ENCODE data around the gene ARHGDIG.

ARHGDIG gene

GRCh38 chr16:290681-291405, 10.5 kb downstream of the ARHGDIG start:
- Histone ChIP-seq H3K27me3 (ENCODE audit: insufficient read depth, poor library complexity, severe bottlenecking) (no peaks in the 10 kb centered on the region), H3K4me3 (replicated peaks; ENCODE audit: insufficient read depth, low read length) (no peak overlapping the region), H3K27ac (replicated peaks) (no peak overlapping the region)
- DNase-seq (ENCODE audit: low read depth in 1 of 2, low spot score in 1 of 2): no peak
- TF ChIP-seq CTCF (IDR thresholded peaks at IDR 0.05; ENCODE audit: insufficient read depth, low read length) (no peak), SPI1 (IDR thresholded peaks at IDR 0.05; ENCODE audit: borderline replicate concordance, low read depth) (no peak), POLR2AphosphoS5 (IDR thresholded peaks at IDR 0.05; ENCODE audit: low read depth) (no peak), REST (IDR thresholded peaks at IDR 0.05; ENCODE audit: insufficient replicate concordance, low read depth) (no peak), GABPA (IDR thresholded peaks at IDR 0.05; ENCODE audit: low read depth) (no peak)

- no peak for TF ChIP-seq REST (IDR thresholded peaks at IDR 0.05; ENCODE audit: insufficient replicate concordance, low read depth)
- TF ChIP-seq POLR2AphosphoS5 (IDR thresholded peaks at IDR 0.05; ENCODE audit: low read depth): no peak
- no peak for TF ChIP-seq CTCF (IDR thresholded peaks at IDR 0.05; ENCODE audit: insufficient read depth, low read length)
- TF ChIP-seq GABPA (IDR thresholded peaks at IDR 0.05; ENCODE audit: low read depth): no peak
- TF ChIP-seq SPI1 (IDR thresholded peaks at IDR 0.05; ENCODE audit: borderline replicate concordance, low read depth): no peak
- Histone ChIP-seq H3K27ac (replicated peaks) (no peak overlapping the region), H3K4me3 (replicated peaks; ENCODE audit: insufficient read depth, low read length) (no peak overlapping the region), H3K27me3 (ENCODE audit: insufficient read depth, poor library complexity, severe bottlenecking) (no peaks in the 10 kb centered on the region)
- DNase-seq (ENCODE audit: low read depth in 1 of 2, low spot score in 1 of 2): no peak
Measured at GRCh38 chr16:291539-291938, 11.1 kb downstream of the ARHGDIG start.

GRCh38 chr16:293043-293775, 12.8 kb downstream of the ARHGDIG start:
- TF ChIP-seq SPI1 (IDR thresholded peaks at IDR 0.05; ENCODE audit: borderline replicate concordance, low read depth) (no peak), GABPA (IDR thresholded peaks at IDR 0.05; ENCODE audit: low read depth) (no peak), POLR2AphosphoS5 (IDR thresholded peaks at IDR 0.05; ENCODE audit: low read depth) (no peak), REST (IDR thresholded peaks at IDR 0.05; ENCODE audit: insufficient replicate concordance, low read depth) (no peak), CTCF (IDR thresholded peaks at IDR 0.05; ENCODE audit: insufficient read depth, low read length) (no peak)
- H3K27ac ChIP-seq (replicated peaks): no peak overlapping the region
- DNase-seq (ENCODE audit: low read depth in 1 of 2, low spot score in 1 of 2): no peak

More at GRCh38 chr16:293043-293775, 12.8 kb downstream of the ARHGDIG start:
- H3K27me3 ChIP-seq (ENCODE audit: insufficient read depth, poor library complexity, severe bottlenecking): no peaks in the 10 kb centered on the region
- no peak overlapping the region for H3K4me3 ChIP-seq (replicated peaks; ENCODE audit: insufficient read depth, low read length)

Data from HL-60 (cell line).